Motor neuron (in vitro differentiated cells): ENCODE results near the gene TUNAR. TPM values are rescaled to one million over a fixed set of nuclear protein-coding genes. Genes with fewer than 3 reads are reported as not detected.

Experiments
- ATAC-seq, 8 experiments: fragments of 200-7000 bp; cut with Tn5 transposase; replicated peaks in 6 of 8; 2 replicates each; pipeline ENCODE4 v1.8.0; 2021; ENCODE audit warnings: mild to moderate bottlenecking in 8 of 8, moderate library complexity in 8 of 8
- H3K27ac ChIP-seq, 2 donors: fragments of 250-450 bp; sonication (Bioruptor Pico); 2 replicates each; pipeline ENCODE4 v1.9.0; 2021; ENCODE audit warnings: antibody characterized with exemption in 2 of 2, mild to moderate bottlenecking in 2 of 2, moderate library complexity in 1 of 2
- H3K4me1 ChIP-seq, 2 donors: fragments of 250-450 bp; sonication (Bioruptor Pico); replicated peaks in 1 of 2; 2 replicates each; pipeline ENCODE4 v1.6.1; 2021; ENCODE audit warnings: antibody characterized with exemption in 2 of 2, mild to moderate bottlenecking in 2 of 2, moderate library complexity in 1 of 2
- H3K4me3 ChIP-seq, 5 donors: fragments of 250-450 bp; sonication (Bioruptor Pico); 2 replicates each; pipeline ENCODE4 v1.9.0; 2021; ENCODE audit warnings: antibody characterized with exemption in 5 of 5, mild to moderate bottlenecking in 5 of 5, moderate library complexity in 4 of 5
- WGBS, 10 experiments: fragments of 450-650 bp; shearing (Covaris generic); methylation state at CpG; one replicate each; pipeline ENCODE4 v1.0.0; 2022; 5-methylcytosine and 5-hydroxymethylcytosine counted together
- in situ Hi-C, 9 experiments: fragments of 400-800 bp; cut with MboI; loops; one replicate each; pipeline ENCODE4 v1.15.0; 2021; ENCODE audit warnings: low sequenced_read_pairs in 9 of 9, low pct_unique_long_range_greater_than_20kb in 2 of 9; ENCODE audit not compliant: unreplicated experiment in 9 of 9
- total RNA-seq, 8 experiments: library from RNA; unstranded; fragments of 300-600 nt; gene quantifications; 2 replicates each; pipeline versions ENCODE4 v1.2.3 to v1.2.4, GENCODE V29; 2022

Gene TUNAR
- total RNA-seq, 8 experiments from 2014 or later, result 0.18 to 24.1 (median 16.2) TPM

- in situ Hi-C loops, result no loop called here
- ATAC-seq, result no peak
- no peak overlapping the region for H3K27ac ChIP-seq
- no peaks in the 10 kb centered on the region for H3K4me1 ChIP-seq
- 0 to 94% (median 73%) methylated on average over 1 to 2 of the region's 2 CpGs; no CpG with 5 or more reads in 2 of the 10 experiments for WGBS, 10 experiments
- H3K4me3 ChIP-seq, result no peak overlapping the region
These were observed 59.4 kb downstream of the TUNAR start for GRCh38 chr14:95936041-95936440.

GRCh38 chr14:95939335-95939734, 62.7 kb downstream of the TUNAR start:
- no peak overlapping the region for H3K4me3 ChIP-seq
- in situ Hi-C loops, result no loop called here

GRCh38 chr14:95941897-95942296, 65.3 kb downstream of the TUNAR start:
- peaks cover 14 to 24% of the 10 kb centered on the region in 2 donors for H3K4me1 ChIP-seq
- in situ Hi-C loops, result no loop called here
- 0 to 100% (median 67%) methylated on average over 1 to 2 of the region's 2 CpGs for WGBS, 10 experiments
- no peak for ATAC-seq
- no peak overlapping the region for H3K4me3 ChIP-seq
- H3K27ac ChIP-seq, result no peak overlapping the region

More at GRCh38 chr14:95939335-95939734, 62.7 kb downstream of the TUNAR start:
- peaks cover 13 to 19% of the 10 kb centered on the region in 2 donors for H3K4me1 ChIP-seq
- ATAC-seq, result peak in 5 of 8 experiments; percentile 93 to 96 (median 95)
- 0 to 80% (median 59%) methylated on average over 1 to 4 of the region's 4 CpGs; no CpG with 5 or more reads in 4 of the 10 experiments for WGBS, 10 experiments
- H3K27ac ChIP-seq, result no peak overlapping the region

GRCh38 chr14:95943699-95944098, 67.1 kb downstream of the TUNAR start:
- peak in 5 of 8 experiments; percentile 60 to 75 (median 66) for ATAC-seq
- peaks cover 14 to 31% of the 10 kb centered on the region in 2 donors for H3K4me1 ChIP-seq
- in situ Hi-C loops, result no loop called here
- H3K27ac ChIP-seq, result peak overlapping the region in 1 of 2 donors; percentile 46
- WGBS, 10 experiments, result 0 to 13% (median 5%) methylated on average over 1 to 4 of the region's 4 CpGs; no CpG with 5 or more reads in 3 of the 10 experiments
- H3K4me3 ChIP-seq, result no peak overlapping the region

- Histone ChIP-seq H3K4me3 (no peak overlapping the region), H3K27ac (no peak overlapping the region), H3K4me1 (peaks cover 14 to 36% of the 10 kb centered on the region in 2 donors)
- 67 to 94% (median 80%) methylated on average over 1 to 3 of the region's 6 CpGs; no CpG with 5 or more reads in 7 of the 10 experiments for WGBS, 10 experiments
- in situ Hi-C loops, result no loop called here
- ATAC-seq, result peak in 3 of 8 experiments; percentile 6 to 43 (median 9)
These were observed 67.8 kb downstream of the TUNAR start for GRCh38 chr14:95944462-95944861.

GRCh38 chr14:95946867-95947266, 70.2 kb downstream of the TUNAR start:
- no peak overlapping the region for H3K4me3 ChIP-seq
- no peak overlapping the region for H3K27ac ChIP-seq
- no peak for ATAC-seq
- peaks cover 14 to 36% of the 10 kb centered on the region in 2 donors for H3K4me1 ChIP-seq
- 17 to 82% (median 70%) methylated on average over 1 of the region's 1 CpG; no CpG with 5 or more reads in 5 of the 10 experiments for WGBS, 10 experiments
- in situ Hi-C loops, result no loop called here

- in situ Hi-C loops, result no loop called here
- WGBS, 10 experiments, result 0 to 28% (median 0%) methylated on average over 1 to 2 of the region's 2 CpGs
- peaks cover 8 to 25% of the 10 kb centered on the region in 2 donors for H3K4me1 ChIP-seq
- H3K27ac ChIP-seq, result no peak overlapping the region
- ATAC-seq, result peak; percentile 35 to 93 (median 74)
- no peak overlapping the region for H3K4me3 ChIP-seq
These were observed 71.9 kb downstream of the TUNAR start for GRCh38 chr14:95948558-95948981.

- H3K4me1 ChIP-seq, result peaks cover 0 to 15% of the 10 kb centered on the region in 2 donors
- no peak overlapping the region for H3K27ac ChIP-seq
- in situ Hi-C loops, result no loop called here
- no peak overlapping the region for H3K4me3 ChIP-seq
- ATAC-seq, result no peak
- WGBS, 10 experiments, result 0 to 100% (median 54%) methylated on average over 1 to 4 of the region's 4 CpGs; no CpG with 5 or more reads in 4 of the 10 experiments
These were observed 74.7 kb downstream of the TUNAR start for GRCh38 chr14:95951359-95951758.

- no peak overlapping the region for H3K27ac ChIP-seq
- 0 to 86% (median 41%) methylated on average over 2 to 7 of the region's 8 CpGs; no CpG with 5 or more reads in 2 of the 10 experiments for WGBS, 10 experiments
- H3K4me1 ChIP-seq, result peaks cover 0 to 7% of the 10 kb centered on the region in 2 donors
- in situ Hi-C loops, result no loop called here
- H3K4me3 ChIP-seq, result no peak overlapping the region
- no peak for ATAC-seq
These were observed 76.6 kb downstream of the TUNAR start for GRCh38 chr14:95953111-95953724.

- H3K27ac ChIP-seq, result no peak overlapping the region
- WGBS, 10 experiments, result 5 to 76% (median 52%) methylated on average over 3 to 5 of the region's 5 CpGs; no CpG with 5 or more reads in 3 of the 10 experiments
- in situ Hi-C loops, result no loop called here
These were observed 80.2 kb downstream of the TUNAR start for GRCh38 chr14:95956601-95957460.

GRCh38 chr14:95958105-95958504, 81.5 kb downstream of the TUNAR start:
- H3K4me3 ChIP-seq, result no peak overlapping the region
- H3K4me1 ChIP-seq, result peaks cover 3 to 12% of the 10 kb centered on the region in 2 donors
- no peak overlapping the region for H3K27ac ChIP-seq
- in situ Hi-C loops, result no loop called here
- WGBS, 10 experiments, result 12 to 80% (median 59%) methylated on average over 2 to 3 of the region's 3 CpGs; no CpG with 5 or more reads in 5 of the 10 experiments
- ATAC-seq, result no peak

More at GRCh38 chr14:95956601-95957460, 80.2 kb downstream of the TUNAR start:
- peaks cover 0 to under 1% of the 10 kb centered on the region in 2 donors for H3K4me1 ChIP-seq
- H3K4me3 ChIP-seq, result no peak overlapping the region
- ATAC-seq, result no peak

- Histone ChIP-seq H3K27ac (no peak overlapping the region), H3K4me1 (peaks cover 3 to 16% of the 10 kb centered on the region in 2 donors), H3K4me3 (no peak overlapping the region)
- ATAC-seq, result no peak
- in situ Hi-C loops, result no loop called here
- 0 to 80% (median 50%) methylated on average over 1 of the region's 1 CpG; no CpG with 5 or more reads in 5 of the 10 experiments for WGBS, 10 experiments
These were observed 82.7 kb downstream of the TUNAR start for GRCh38 chr14:95959317-95959716.

GRCh38 chr14:95961481-95961880, 84.8 kb downstream of the TUNAR start:
- in situ Hi-C loops, result no loop called here
- Histone ChIP-seq H3K27ac (no peak overlapping the region), H3K4me3 (no peak overlapping the region), H3K4me1 (peaks cover 3 to 16% of the 10 kb centered on the region in 2 donors)
- ATAC-seq, result no peak
